PC-9 (cell line): ENCODE measurements around the gene HIF1A. TPM values are rescaled to one million over a fixed set of nuclear protein-coding genes. Genes with fewer than 3 reads are reported as not detected.

Source experiments
- BruUV-seq: library from RNA; stranded (reverse); fragments of 400-500 nt; replicated peaks from 2 replicates; lab custom pipeline; 2021; lab: Mats Ljungman, UMichigan
- CTCF ChIA-PET: fragments of 300-600 bp; sonication (Branson Sonifier 250); formaldehyde crosslinking; loops from one replicate; lab custom pipeline; 2022; ENCODE audit warnings: antibody characterized with exemption; lab: Charles Lee
- POLR2A ChIA-PET: fragments of 300-600 bp; sonication (Branson Sonifier 250); formaldehyde crosslinking; loops from one replicate; lab custom pipeline; 2022; ENCODE audit warnings: antibody characterized with exemption; ENCODE audit not compliant: unreplicated experiment; lab: Charles Lee
- DNase-seq, 2 experiments: peaks; one replicate each; pipeline versions ENCODE4 v3.0.0 to v3.0.0-alpha.2; 2015 to 2022; ENCODE audit warnings: mixed read lengths in 1 of 2
- H2AFZ ChIP-seq: fragments of 200-600 bp; sonication (generic); 2 replicates; pipeline ENCODE4 v1.8.1; 2017; ENCODE audit warnings: antibody characterized with exemption
- H3F3A ChIP-seq: fragments of 200-600 bp; sonication (generic); 2 replicates; pipeline ENCODE4 v1.8.1; 2017; ENCODE audit warnings: antibody characterized with exemption, mild to moderate bottlenecking, low read depth; ENCODE audit not compliant: insufficient read depth
- H3K27ac ChIP-seq: fragments of 200-600 bp; sonication (generic); 2 replicates; pipeline ENCODE4 v1.6.1; 2016; ENCODE audit warnings: mixed run types
- H3K27me3 ChIP-seq: fragments of 200-600 bp; sonication (generic); 2 replicates; pipeline ENCODE4 v1.6.1; 2016; ENCODE audit warnings: low read depth, mixed run types; ENCODE audit not compliant: insufficient read depth
- H3K36me3 ChIP-seq: fragments of 200-600 bp; sonication (generic); 2 replicates; pipeline ENCODE4 v1.6.1; 2016; ENCODE audit warnings: low read depth, mixed run types
- H3K4me1 ChIP-seq: fragments of 200-600 bp; sonication (generic); replicated peaks from 2 replicates; pipeline ENCODE4 v1.6.1; 2016; ENCODE audit warnings: mixed run types; ENCODE audit not compliant: insufficient read depth
- H3K4me2 ChIP-seq: fragments of 200-600 bp; sonication (generic); 2 replicates; pipeline ENCODE4 v1.6.1; 2017; ENCODE audit warnings: mixed run types
- H3K4me3 ChIP-seq: fragments of 200-600 bp; sonication (generic); 2 replicates; pipeline ENCODE4 v1.6.1; 2016; ENCODE audit warnings: mixed run types
- H3K79me2 ChIP-seq: fragments of 200-600 bp; sonication (generic); 2 replicates; pipeline ENCODE4 v1.6.1; 2017; ENCODE audit warnings: low read depth, mixed run types
- H3K9me2 ChIP-seq: fragments of 200-600 bp; sonication (generic); 2 replicates; pipeline ENCODE4 v1.8.1; 2017; ENCODE audit warnings: mild to moderate bottlenecking; ENCODE audit not compliant: insufficient read depth
- H3K9me3 ChIP-seq: fragments of 200-600 bp; sonication (generic); 2 replicates; pipeline ENCODE4 v1.8.1; 2016; ENCODE audit warnings: low read depth; ENCODE audit not compliant: insufficient read depth
- H4K20me1 ChIP-seq: fragments of 200-600 bp; sonication (generic); 2 replicates; pipeline ENCODE4 v1.8.1; 2017; ENCODE audit not compliant: insufficient read depth
- EZH2 ChIP-seq: fragments of 200-600 bp; sonication (generic); IDR thresholded peaks from 2 replicates; pipeline ENCODE4 v1.8.0; 2017; ENCODE audit warnings: antibody characterized with exemption, low read depth
- intact Hi-C: fragments of 100-400 bp; cut with micrococcal nuclease; formaldehyde crosslinking; loops from one replicate; pipeline ENCODE4 v1.10.0; 2022; ENCODE audit not compliant: unreplicated experiment
- total RNA-seq: library from RNA; stranded (reverse); gene quantifications from 2 replicates; pipeline ENCODE4 v1.2.3, GENCODE V29; 2021
- TF ChIP-seq, protein P1 (sequence below): fragments of 200-600 bp; sonication (generic); conservative IDR thresholded peaks from 2 replicates; pipeline ENCODE4 v1.6.1; 2017; ENCODE audit warnings: mixed run types, antibody characterized with exemption, mild to moderate bottlenecking, moderate library complexity

Gene HIF1A
- total RNA-seq, 1 experiment from 2014 or later: 146 TPM

DNA sequence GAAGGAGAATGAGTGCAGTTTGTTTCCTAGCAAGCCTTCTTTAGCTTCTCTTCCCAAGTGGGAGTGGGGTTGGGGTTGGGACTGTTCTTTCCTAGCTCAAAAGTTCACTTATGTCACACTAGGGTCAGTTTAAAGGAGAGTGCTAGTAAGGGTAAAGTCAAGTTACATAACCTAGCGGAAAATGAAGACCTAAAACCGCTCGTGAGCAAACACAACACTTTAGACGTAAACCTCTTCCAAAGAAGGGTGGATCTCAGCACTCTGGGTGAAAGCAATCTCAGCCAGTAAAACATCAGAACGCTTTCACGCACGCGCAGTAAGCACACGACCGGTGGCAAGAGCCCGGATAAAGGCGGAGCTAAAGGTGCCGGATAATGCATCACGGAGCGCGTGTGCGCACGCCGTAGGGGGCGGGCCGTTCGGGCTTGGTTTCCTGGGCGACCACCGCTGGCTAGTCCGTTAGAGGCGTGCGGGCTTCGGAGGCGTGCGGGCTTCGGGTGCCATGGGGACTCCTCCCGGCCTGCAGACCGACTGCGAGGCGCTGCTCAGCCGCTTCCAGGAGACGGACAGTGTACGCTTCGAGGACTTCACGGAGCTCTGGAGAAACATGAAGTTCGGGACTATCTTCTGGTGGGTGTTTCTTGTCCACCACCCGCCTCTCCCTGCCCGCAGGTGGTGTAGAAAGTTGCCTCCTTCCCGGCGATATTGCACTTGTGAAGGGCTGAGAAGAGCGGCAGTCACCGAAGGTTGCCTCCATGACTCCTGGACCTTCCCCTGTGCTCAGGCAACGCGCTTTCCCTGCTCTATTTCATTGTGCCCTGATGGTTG lies 66.9 kb downstream of the HIF1A start, which contains the start of gene SNAPC1:
Gene SNAPC1 (plus strand): TSS at position 462 of the 828 bp plus-strand sequence. CDS start 41 bp downstream, at position 503.
- TF ChIP-seq, protein P1, sequence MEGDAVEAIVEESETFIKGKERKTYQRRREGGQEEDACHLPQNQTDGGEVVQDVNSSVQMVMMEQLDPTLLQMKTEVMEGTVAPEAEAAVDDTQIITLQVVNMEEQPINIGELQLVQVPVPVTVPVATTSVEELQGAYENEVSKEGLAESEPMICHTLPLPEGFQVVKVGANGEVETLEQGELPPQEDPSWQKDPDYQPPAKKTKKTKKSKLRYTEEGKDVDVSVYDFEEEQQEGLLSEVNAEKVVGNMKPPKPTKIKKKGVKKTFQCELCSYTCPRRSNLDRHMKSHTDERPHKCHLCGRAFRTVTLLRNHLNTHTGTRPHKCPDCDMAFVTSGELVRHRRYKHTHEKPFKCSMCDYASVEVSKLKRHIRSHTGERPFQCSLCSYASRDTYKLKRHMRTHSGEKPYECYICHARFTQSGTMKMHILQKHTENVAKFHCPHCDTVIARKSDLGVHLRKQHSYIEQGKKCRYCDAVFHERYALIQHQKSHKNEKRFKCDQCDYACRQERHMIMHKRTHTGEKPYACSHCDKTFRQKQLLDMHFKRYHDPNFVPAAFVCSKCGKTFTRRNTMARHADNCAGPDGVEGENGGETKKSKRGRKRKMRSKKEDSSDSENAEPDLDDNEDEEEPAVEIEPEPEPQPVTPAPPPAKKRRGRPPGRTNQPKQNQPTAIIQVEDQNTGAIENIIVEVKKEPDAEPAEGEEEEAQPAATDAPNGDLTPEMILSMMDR: no peak
- no peak for TF ChIP-seq EZH2
- H3K4me2 ChIP-seq: peak within 1 kb of the TSS; percentile 90
- TSS peak; percentile 95 for BruUV-seq
- peaks cover 8% of the 10 kb centered on the region; the same call in 1 of the 2 replicates for H3K36me3 ChIP-seq
- H3K79me2 ChIP-seq: peaks cover 48% of the 10 kb centered on the region
- intact Hi-C loops: loop anchor here (1.0 kb wide), 1 partner anchor 11 kb away; no protein-coding TSS in a partner anchor
- H4K20me1 ChIP-seq: no peaks in the 10 kb centered on the region; the same call in 1 of the 2 replicates
- H3K4me3 ChIP-seq: peak within 1 kb of the TSS; percentile 72
- ChIA-PET CTCF (interaction anchor here (0.6 to 1.0 kb wide), 3 partner anchors 24 to 215 kb away, joined by 3 read pairs; no protein-coding TSS in a partner anchor), POLR2A (interaction anchor here (0.5 to 1.3 kb wide), 20 partner anchors 8 to 399 kb away, joined by 3 to 29 read pairs (median 5); no protein-coding TSS in a partner anchor)
- peak within 1 kb of the TSS; percentile 72 for H3K27ac ChIP-seq
- peak within 1 kb of the TSS; percentile 95 for H2AFZ ChIP-seq
- no peaks in the 10 kb centered on the region for H3K9me3 ChIP-seq
- no peaks in the 10 kb centered on the region for H3K27me3 ChIP-seq
- H3F3A ChIP-seq: peaks cover 9% of the 10 kb centered on the region
- peak; percentile 97 for DNase-seq
- no peaks in the 10 kb centered on the region for H3K9me2 ChIP-seq
- H3K4me1 ChIP-seq: peaks cover 40% of the 10 kb centered on the region

DNA sequence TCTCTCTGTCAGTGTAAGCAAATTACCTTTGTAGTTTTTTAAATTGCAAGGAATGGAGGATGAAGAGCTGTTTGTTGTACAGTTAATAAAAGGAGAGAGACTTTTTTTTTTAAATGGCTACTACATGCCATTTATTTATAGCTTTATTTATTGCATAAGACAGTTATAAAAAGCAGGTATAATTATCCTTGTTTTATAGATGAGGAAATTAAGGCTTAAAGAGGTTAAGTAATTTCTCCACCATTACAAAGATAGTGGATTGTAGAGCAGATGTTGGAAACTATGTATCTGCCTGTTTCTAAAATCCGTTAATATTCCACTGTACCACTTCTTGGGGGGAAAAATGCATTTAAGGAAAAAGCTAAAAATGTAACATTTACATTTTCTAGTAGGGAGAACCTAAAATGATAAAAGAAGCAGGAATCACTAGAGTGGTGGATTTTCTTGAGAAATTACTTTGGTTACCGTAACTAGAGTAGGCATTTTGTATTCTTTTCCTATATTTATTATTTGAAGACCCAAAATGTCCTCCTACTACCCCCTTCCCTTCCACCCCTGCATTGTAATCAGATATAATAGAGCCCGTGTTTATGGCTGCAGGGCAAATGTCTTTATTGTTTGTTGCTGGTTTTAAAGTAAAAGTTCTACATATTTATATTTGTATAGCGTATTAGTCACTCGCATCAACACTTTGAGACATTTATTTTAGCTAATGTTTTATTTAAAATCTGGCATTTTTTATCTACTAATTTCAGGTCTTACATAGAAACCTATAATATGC lies 69.2 kb downstream of the HIF1A start:
- H3K4me2 ChIP-seq: peak overlapping the region; percentile 90
- peaks cover 23% of the 10 kb centered on the region for H3K36me3 ChIP-seq
- ChIA-PET CTCF (interaction anchor here (0.6 kb wide), 2 partner anchors 17 to 465 kb away, joined by 5 to 10 read pairs; no protein-coding TSS in a partner anchor), POLR2A (interaction anchor here (0.6 kb wide), 2 partner anchors 15 to 325 kb away, joined by 3 to 4 read pairs; no protein-coding TSS in a partner anchor)
- H3K4me3 ChIP-seq: peak overlapping the region; percentile 72
- H3K4me1 ChIP-seq: peaks cover 40% of the 10 kb centered on the region
- no peak overlapping the region for H3K27ac ChIP-seq
- intact Hi-C loops: no loop called here
- no peak overlapping the region for H2AFZ ChIP-seq
- TF ChIP-seq, protein P1: no peak
- H3F3A ChIP-seq: peaks cover 9% of the 10 kb centered on the region
- H3K9me3 ChIP-seq: no peaks in the 10 kb centered on the region
- no peaks in the 10 kb centered on the region for H3K27me3 ChIP-seq
- no TSS peak for BruUV-seq
- peaks cover 66% of the 10 kb centered on the region for H3K79me2 ChIP-seq
- no peaks in the 10 kb centered on the region; the same call in 1 of the 2 replicates for H4K20me1 ChIP-seq
- no peaks in the 10 kb centered on the region for H3K9me2 ChIP-seq
- DNase-seq: no peak
